HG02870 (cell line): ENCODE data around the gene BRINP1.

ENCODE experiments used
- ATAC-seq: cut with Tn5 transposase; IDR thresholded peaks from one replicate; pipeline ENCODE4 v1.9.1; 2021; ENCODE audit warnings: mild to moderate bottlenecking, moderate library complexity; ENCODE audit not compliant: unreplicated experiment

The BRINP1 gene

GRCh38 chr9:119283078-119283794, 86.0 kb downstream of the BRINP1 start:
- no peak for ATAC-seq

- no peak for ATAC-seq
Measured at GRCh38 chr9:119282476-119283077, 86.7 kb downstream of the BRINP1 start.

- no peak for ATAC-seq
Measured at GRCh38 chr9:119280740-119281485, 88.3 kb downstream of the BRINP1 start.

- no peak for ATAC-seq
Measured at GRCh38 chr9:119278171-119278570, 91.1 kb downstream of the BRINP1 start.

GRCh38 chr9:119273984-119274665, 95.1 kb downstream of the BRINP1 start:
- ATAC-seq, result no peak

GRCh38 chr9:119273325-119273904, 95.8 kb downstream of the BRINP1 start:
- ATAC-seq, result no peak

GRCh38 chr9:119272500-119273211, 96.6 kb downstream of the BRINP1 start:
- no peak for ATAC-seq

GRCh38 chr9:119268985-119269384, 100.2 kb downstream of the BRINP1 start:
- no peak for ATAC-seq

GRCh38 chr9:119264165-119264564, 105.1 kb downstream of the BRINP1 start:
- no peak for ATAC-seq

- no peak for ATAC-seq
Measured at GRCh38 chr9:119257592-119257991, 111.6 kb downstream of the BRINP1 start.

- ATAC-seq, result no peak
Measured at GRCh38 chr9:119255116-119255515, 114.1 kb downstream of the BRINP1 start.

GRCh38 chr9:119252671-119253299, 116.5 kb downstream of the BRINP1 start:
- no peak for ATAC-seq

GRCh38 chr9:119251936-119252335, 117.3 kb downstream of the BRINP1 start:
- no peak for ATAC-seq

GRCh38 chr9:119250730-119251129, 118.5 kb downstream of the BRINP1 start:
- ATAC-seq, result no peak

- no peak for ATAC-seq
Measured at GRCh38 chr9:119240546-119240945, 128.7 kb downstream of the BRINP1 start.

GRCh38 chr9:119234636-119235035, 134.6 kb downstream of the BRINP1 start:
- no peak for ATAC-seq

GRCh38 chr9:119227422-119227821, 141.8 kb downstream of the BRINP1 start:
- no peak for ATAC-seq

GRCh38 chr9:119224431-119224830, 144.8 kb downstream of the BRINP1 start:
- ATAC-seq, result no peak

- no peak for ATAC-seq
Measured at GRCh38 chr9:119221276-119221675, 148.0 kb downstream of the BRINP1 start.

GRCh38 chr9:119218293-119218692, 150.9 kb downstream of the BRINP1 start:
- no peak for ATAC-seq
